Measurements from ENCODE around the gene AQP12A.
"Not testable (repeated sequence)": the region's sequence is repeated elsewhere in the genome, so short reads cannot be mapped to it uniquely, and the experiment has no call there.

DNA sequence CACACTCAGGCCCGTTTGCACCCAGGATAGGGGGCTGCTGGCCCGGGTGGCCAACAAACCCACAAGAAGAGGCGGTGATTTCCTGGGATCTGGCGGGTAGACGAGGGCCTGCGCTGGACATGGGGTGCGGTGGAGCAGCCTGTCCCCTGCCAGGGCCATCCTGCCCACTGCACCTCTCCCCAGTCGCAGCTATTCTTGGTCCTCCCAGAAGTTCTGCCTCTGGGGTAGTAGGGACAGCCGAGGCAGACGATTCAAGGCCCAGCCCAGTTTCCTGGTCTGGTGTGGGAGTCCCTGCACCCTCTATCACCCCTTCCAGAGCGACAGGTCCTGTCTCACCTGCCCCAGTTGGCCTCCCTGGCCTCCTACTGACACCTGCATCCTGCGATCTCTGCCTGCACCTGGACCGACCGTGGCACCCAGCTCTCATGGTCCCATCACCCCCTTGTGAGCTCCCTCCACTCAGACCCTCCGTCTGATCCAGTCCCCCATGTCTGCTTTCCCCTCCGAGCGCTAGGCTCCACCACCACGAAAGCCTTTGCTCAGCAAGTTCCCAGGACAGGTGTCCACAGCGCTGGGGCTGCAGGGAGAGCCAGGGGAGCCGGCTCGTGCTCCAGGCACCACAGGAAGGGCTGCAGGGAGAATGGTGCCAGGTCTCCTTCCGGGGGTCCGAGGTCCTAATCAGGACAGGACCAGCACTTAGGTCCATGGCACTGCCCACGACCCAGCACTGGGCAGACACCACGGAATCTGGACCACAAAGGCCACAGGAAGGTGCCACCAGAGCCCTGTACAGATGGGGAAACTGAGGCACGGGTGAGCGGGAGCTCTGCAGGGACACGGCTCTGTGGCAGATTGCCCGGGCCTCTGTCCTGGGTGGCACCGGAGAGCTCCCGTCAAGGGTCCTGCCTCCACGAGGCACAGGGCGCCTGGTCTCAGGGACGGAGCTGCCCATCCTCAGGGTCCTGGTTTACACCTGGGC lies 1.2 kb downstream of the AQP12A start:
- not testable (repeated sequence) for TF ChIP-seq POLR2A (IDR thresholded peaks at IDR 0.05)
- TF ChIP-seq, protein P1, sequence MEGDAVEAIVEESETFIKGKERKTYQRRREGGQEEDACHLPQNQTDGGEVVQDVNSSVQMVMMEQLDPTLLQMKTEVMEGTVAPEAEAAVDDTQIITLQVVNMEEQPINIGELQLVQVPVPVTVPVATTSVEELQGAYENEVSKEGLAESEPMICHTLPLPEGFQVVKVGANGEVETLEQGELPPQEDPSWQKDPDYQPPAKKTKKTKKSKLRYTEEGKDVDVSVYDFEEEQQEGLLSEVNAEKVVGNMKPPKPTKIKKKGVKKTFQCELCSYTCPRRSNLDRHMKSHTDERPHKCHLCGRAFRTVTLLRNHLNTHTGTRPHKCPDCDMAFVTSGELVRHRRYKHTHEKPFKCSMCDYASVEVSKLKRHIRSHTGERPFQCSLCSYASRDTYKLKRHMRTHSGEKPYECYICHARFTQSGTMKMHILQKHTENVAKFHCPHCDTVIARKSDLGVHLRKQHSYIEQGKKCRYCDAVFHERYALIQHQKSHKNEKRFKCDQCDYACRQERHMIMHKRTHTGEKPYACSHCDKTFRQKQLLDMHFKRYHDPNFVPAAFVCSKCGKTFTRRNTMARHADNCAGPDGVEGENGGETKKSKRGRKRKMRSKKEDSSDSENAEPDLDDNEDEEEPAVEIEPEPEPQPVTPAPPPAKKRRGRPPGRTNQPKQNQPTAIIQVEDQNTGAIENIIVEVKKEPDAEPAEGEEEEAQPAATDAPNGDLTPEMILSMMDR (IDR thresholded peaks at IDR 0.05): not testable (repeated sequence)

Data from thyroid gland (tissue), 4 donors.